Progenitor cell of endocrine pancreas (in vitro differentiated cells): ENCODE measurements around the gene CTRB1. TPM values are rescaled to one million over a fixed set of nuclear protein-coding genes. Genes with fewer than 3 reads are reported as not detected.
"Not testable (repeated sequence)": the region's sequence is repeated elsewhere in the genome, so short reads cannot be mapped to it uniquely, and the experiment has no call there.

Source experiments
- DNase-seq: peaks from one replicate; pipeline ENCODE4 v3.0.0; 2021; ENCODE audit warnings: low spot score; ENCODE audit not compliant: unreplicated experiment
- H3K27ac Mint-ChIP-seq: 2 replicates; pipeline ENCODE4 v1.8.0; 2021; ENCODE audit warnings: mild to moderate bottlenecking, moderate library complexity, mixed read lengths
- H3K27me3 Mint-ChIP-seq: 2 replicates; pipeline ENCODE4 v1.8.0; 2021; ENCODE audit warnings: mixed read lengths
- H3K36me3 Mint-ChIP-seq: 2 replicates; pipeline ENCODE4 v1.8.0; 2022; ENCODE audit warnings: mixed read lengths; ENCODE audit not compliant: insufficient read depth
- H3K4me1 Mint-ChIP-seq: 2 replicates; pipeline ENCODE4 v1.8.0; 2021; ENCODE audit warnings: low read depth, mixed read lengths
- H3K4me3 Mint-ChIP-seq: 2 replicates; pipeline ENCODE4 v1.8.0; 2021; ENCODE audit warnings: low read depth, mild to moderate bottlenecking, moderate library complexity, mixed read lengths
- H3K9me3 Mint-ChIP-seq: 2 replicates; pipeline ENCODE4 v1.8.0; 2021; ENCODE audit warnings: low read depth, mixed read lengths
- total RNA-seq: library from RNA; stranded (reverse); gene quantifications from 2 replicates; pipeline ENCODE4 v1.2.1, GENCODE V29; 2021
- TF ChIP-seq, protein P1 (sequence below): fragments of 200-600 bp; sonication (generic); IDR thresholded peaks from one replicate; pipeline ENCODE4 v1.5.0; 2021; ENCODE audit warnings: antibody characterized with exemption, mild to moderate bottlenecking; ENCODE audit not compliant: unreplicated experiment

CTRB1 gene
- total RNA-seq, 1 donor from 2014 or later, result not detected

DNA sequence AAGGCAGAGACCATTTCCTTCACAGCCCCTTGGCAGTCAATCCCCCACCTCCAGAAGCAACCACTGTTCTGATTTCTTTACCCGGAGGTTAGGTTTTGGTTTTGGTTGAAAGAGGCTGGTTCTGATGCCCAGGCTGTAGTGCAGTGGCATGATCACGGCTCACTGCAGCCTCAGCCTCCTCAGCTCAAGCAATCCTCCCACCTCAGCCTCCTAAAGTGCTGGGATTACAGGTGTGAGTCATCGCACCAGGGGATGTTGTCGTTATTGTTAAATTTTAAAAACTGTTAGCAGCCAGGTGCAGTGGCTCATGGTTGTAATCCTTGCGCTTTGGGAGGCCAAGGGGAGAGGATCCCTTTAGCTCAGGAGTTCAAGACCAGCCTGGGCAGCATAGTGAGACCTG lies 8.8 kb upstream of the CTRB1 start:
- no peak overlapping the region for H3K27ac Mint-ChIP-seq
- H3K9me3 Mint-ChIP-seq, result no peaks in the 10 kb centered on the region
- no peaks in the 10 kb centered on the region for H3K36me3 Mint-ChIP-seq
- no peak overlapping the region for H3K4me3 Mint-ChIP-seq
- TF ChIP-seq, protein P1, sequence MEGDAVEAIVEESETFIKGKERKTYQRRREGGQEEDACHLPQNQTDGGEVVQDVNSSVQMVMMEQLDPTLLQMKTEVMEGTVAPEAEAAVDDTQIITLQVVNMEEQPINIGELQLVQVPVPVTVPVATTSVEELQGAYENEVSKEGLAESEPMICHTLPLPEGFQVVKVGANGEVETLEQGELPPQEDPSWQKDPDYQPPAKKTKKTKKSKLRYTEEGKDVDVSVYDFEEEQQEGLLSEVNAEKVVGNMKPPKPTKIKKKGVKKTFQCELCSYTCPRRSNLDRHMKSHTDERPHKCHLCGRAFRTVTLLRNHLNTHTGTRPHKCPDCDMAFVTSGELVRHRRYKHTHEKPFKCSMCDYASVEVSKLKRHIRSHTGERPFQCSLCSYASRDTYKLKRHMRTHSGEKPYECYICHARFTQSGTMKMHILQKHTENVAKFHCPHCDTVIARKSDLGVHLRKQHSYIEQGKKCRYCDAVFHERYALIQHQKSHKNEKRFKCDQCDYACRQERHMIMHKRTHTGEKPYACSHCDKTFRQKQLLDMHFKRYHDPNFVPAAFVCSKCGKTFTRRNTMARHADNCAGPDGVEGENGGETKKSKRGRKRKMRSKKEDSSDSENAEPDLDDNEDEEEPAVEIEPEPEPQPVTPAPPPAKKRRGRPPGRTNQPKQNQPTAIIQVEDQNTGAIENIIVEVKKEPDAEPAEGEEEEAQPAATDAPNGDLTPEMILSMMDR, result no peak
- H3K4me1 Mint-ChIP-seq, result no peaks in the 10 kb centered on the region
- H3K27me3 Mint-ChIP-seq, result no peaks in the 10 kb centered on the region
- DNase-seq, result no peak

DNA sequence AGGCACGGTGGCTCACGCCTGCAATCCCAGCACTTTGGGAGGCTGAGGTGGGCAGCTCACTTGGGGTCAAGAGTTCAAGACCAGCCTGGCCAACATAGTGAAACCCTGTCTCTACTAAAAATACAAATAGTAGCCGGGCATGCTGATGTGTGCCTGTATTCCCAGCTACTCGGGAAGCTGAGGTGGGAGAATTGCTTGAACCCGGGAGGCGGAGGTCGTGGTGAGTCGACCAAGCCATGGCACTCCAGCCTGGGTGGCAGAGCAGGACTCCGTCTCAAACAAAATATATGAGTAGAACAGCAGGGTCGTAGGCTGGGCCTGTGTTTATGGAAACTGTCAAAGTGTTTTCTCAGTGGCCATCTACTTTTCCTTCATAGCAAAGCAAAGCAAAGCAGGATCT lies 7.5 kb upstream of the CTRB1 start:
- H3K9me3 Mint-ChIP-seq, H3K4me1 Mint-ChIP-seq, H3K36me3 Mint-ChIP-seq, H3K27ac Mint-ChIP-seq, H3K27me3 Mint-ChIP-seq, H3K4me3 Mint-ChIP-seq, DNase-seq: not testable (repeated sequence)

DNA sequence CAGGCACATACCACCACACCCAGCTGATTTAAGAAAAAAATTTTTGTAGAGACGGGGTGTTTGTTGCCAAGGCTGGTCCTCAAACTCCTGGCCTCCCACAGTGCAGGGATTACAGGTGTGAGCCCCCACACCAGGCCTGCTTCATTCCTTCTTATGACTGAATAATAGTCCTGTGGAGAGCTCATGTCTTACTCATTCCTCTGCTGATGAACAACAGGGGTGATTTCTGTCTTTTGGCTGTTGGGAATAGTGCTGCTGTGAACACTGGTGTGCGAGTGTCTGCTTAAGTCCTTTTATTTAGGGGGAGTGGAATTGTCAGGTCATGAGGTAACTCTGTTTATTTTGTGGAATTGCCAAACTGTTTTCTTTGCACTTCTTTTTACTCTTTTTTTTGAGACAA lies 2.7 kb upstream of the CTRB1 start:
- Mint-ChIP-seq H3K27ac (no peak overlapping the region), H3K36me3 (no peaks in the 10 kb centered on the region), H3K27me3 (no peaks in the 10 kb centered on the region), H3K4me3 (no peak overlapping the region), H3K9me3 (no peaks in the 10 kb centered on the region), H3K4me1 (no peaks in the 10 kb centered on the region)
- DNase-seq, result no peak
- TF ChIP-seq, protein P1, result no peak

DNA sequence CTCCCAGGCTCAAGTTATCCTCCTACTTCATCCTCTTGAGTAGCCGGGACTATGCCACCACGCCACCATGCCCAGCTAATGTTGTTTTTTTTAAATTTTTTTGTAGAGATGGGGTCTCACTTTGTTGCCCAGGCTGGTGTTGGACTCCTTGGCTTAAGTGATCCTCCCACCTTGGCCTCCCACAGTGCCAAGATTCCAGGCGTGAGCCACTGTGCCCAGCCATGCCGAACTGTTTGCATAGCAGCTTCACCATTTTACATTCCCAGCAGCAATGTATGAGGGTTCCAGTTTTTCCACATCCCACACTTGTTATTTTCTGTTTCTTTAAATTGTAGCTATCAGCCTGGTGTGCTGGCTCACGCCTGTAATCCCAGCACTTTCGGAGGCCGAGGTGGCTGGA lies 2.2 kb upstream of the CTRB1 start:
- H3K36me3 Mint-ChIP-seq, result no peaks in the 10 kb centered on the region
- no peaks in the 10 kb centered on the region for H3K27me3 Mint-ChIP-seq
- DNase-seq, result no peak
- no peaks in the 10 kb centered on the region for H3K9me3 Mint-ChIP-seq
- no peak overlapping the region for H3K27ac Mint-ChIP-seq
- no peak overlapping the region for H3K4me3 Mint-ChIP-seq
- TF ChIP-seq, protein P1, result no peak
- no peaks in the 10 kb centered on the region for H3K4me1 Mint-ChIP-seq

DNA sequence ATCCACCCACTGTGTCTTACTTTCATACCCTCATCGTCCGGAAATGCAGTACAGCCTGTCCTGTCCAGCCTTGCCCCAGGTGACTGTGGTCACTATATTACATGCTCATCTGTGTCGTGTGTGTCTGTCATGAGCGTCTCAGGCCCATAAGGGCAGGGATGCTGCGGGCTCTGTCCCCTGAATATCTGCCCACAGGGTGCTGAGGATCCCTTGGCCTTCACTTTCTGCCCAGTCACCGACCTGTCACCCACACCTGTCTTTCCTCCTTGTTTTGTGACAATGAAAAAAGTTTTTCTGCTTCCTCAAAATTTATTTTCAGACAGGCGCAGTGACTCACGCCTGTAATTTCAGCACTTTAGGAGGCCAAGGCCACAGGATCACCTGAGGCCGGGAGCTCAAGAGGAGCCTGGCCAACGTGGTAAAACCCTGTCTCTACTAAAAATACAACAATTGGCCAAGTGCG lies 1.4 kb upstream of the CTRB1 start:
- no peak for DNase-seq
- H3K36me3 Mint-ChIP-seq, result no peaks in the 10 kb centered on the region
- TF ChIP-seq, protein P1, result no peak
- no peak overlapping the region for H3K4me3 Mint-ChIP-seq
- no peaks in the 10 kb centered on the region for H3K9me3 Mint-ChIP-seq
- H3K27me3 Mint-ChIP-seq, result no peaks in the 10 kb centered on the region
- H3K27ac Mint-ChIP-seq, result no peak overlapping the region
- no peaks in the 10 kb centered on the region for H3K4me1 Mint-ChIP-seq

DNA sequence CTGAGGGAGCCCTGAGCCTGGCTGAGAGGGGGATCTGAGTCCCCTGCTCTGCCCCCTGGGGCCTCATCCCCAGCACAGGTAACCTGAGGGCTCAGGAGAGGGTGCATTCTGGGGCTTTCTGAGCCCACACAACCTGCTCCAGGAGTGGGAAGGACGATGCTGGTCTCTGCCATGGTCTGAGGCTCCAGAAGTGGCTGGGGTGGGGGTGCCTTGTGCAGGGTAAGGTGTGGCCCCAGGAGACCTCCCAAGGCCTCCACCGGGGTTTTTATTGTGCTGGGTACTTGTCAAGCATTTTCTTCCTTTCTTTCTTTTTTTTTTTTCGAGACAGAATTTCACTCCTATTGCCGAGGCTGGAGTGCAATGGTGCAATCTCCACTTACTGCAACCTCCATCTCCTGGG lies 300 bp downstream of the CTRB1 start:
- Mint-ChIP-seq H3K36me3 (no peaks in the 10 kb centered on the region), H3K4me3 (no peak overlapping the region), H3K9me3 (no peaks in the 10 kb centered on the region)

More for the DNA sequence above, 300 bp downstream of the CTRB1 start:
- Mint-ChIP-seq H3K4me1 (no peaks in the 10 kb centered on the region), H3K27ac (peak overlapping the region; percentile 45), H3K27me3 (no peaks in the 10 kb centered on the region)
- no peak for DNase-seq
- TF ChIP-seq, protein P1, result no peak
